Fibroblast of lung (primary cell): Measurements from ENCODE around the gene TMUB1. TPM values are rescaled to one million over a fixed set of nuclear protein-coding genes. Genes with fewer than 3 reads are reported as not detected.

Source experiments
- DNase-seq, 2 donors: peaks; one replicate each; pipeline versions ENCODE4 v3.0.0 to v3.0.0-alpha.2; 2010; ENCODE audit warnings: low read depth in 2 of 2
- H2AFZ ChIP-seq: 2 replicates; pipeline ENCODE4 v1.5.1; 2012; ENCODE audit warnings: low read length, control low read depth, inconsistent platforms
- H3K27ac ChIP-seq: 2 replicates; pipeline ENCODE4 v1.5.1; 2011; ENCODE audit warnings: low read length, control low read depth; ENCODE audit not compliant: insufficient read depth
- H3K27me3 ChIP-seq: 2 replicates; pipeline ENCODE4 v1.5.1; 2011; ENCODE audit warnings: mild to moderate bottlenecking, low read length; ENCODE audit not compliant: control insufficient read depth, insufficient read depth
- H3K36me3 ChIP-seq: 2 replicates; pipeline ENCODE4 v1.5.1; 2011; ENCODE audit warnings: low read length; ENCODE audit not compliant: control insufficient read depth, insufficient read depth
- H3K4me1 ChIP-seq: 2 replicates; pipeline ENCODE4 v1.5.1; 2011; ENCODE audit warnings: low read length; ENCODE audit not compliant: control insufficient read depth, insufficient read depth; ENCODE audit errors: extremely low read depth
- H3K4me2 ChIP-seq: 2 replicates; pipeline ENCODE4 v1.5.1; 2011; ENCODE audit warnings: low read length, control low read depth; ENCODE audit not compliant: insufficient read depth; ENCODE audit errors: extremely low read depth
- H3K4me3 ChIP-seq, 4 experiments: fragments of 200-600 bp in 1 of 4; sonication (generic) in 1 of 4; replicated peaks in 1 of 4; 2 replicates each; pipeline ENCODE4 v1.5.1; 2011 to 2016; ENCODE audit warnings: low read length in 4 of 4, low read depth in 3 of 4, mild to moderate bottlenecking in 3 of 4, control low read depth in 2 of 4, inconsistent platforms in 1 of 4, mixed read lengths in 1 of 4; ENCODE audit not compliant: insufficient read depth in 1 of 4; ENCODE audit errors: control extremely low read depth in 1 of 4
- H3K79me2 ChIP-seq: 2 replicates; pipeline ENCODE4 v1.5.1; 2012; ENCODE audit warnings: mild to moderate bottlenecking, low read length, inconsistent platforms; ENCODE audit not compliant: control insufficient read depth, insufficient read depth
- H3K9ac ChIP-seq: 2 replicates; pipeline ENCODE4 v1.5.1; 2011; ENCODE audit warnings: mild to moderate bottlenecking, low read length, control low read depth; ENCODE audit not compliant: insufficient read depth
- H3K9me3 ChIP-seq: 2 replicates; pipeline ENCODE4 v1.5.1; 2012; ENCODE audit warnings: low read depth, low read length; ENCODE audit not compliant: control insufficient read depth, insufficient read depth
- H4K20me1 ChIP-seq: 2 replicates; pipeline ENCODE4 v1.5.1; 2011; ENCODE audit warnings: low read length; ENCODE audit not compliant: control insufficient read depth, insufficient read depth; ENCODE audit errors: extremely low read depth
- CTCF ChIP-seq, 2 donors: IDR thresholded peaks in 1 of 2; conservative IDR thresholded peaks in 1 of 2; 1 replicate in 1 of 2; 2 replicates in 1 of 2; pipeline ENCODE4 v1.5.1; 2011 to 2012; ENCODE audit warnings: low read length in 2 of 2, control low read depth in 1 of 2, inconsistent platforms in 1 of 2, low read depth in 1 of 2, mild to moderate bottlenecking in 1 of 2
- EZH2 ChIP-seq: IDR thresholded peaks from 2 replicates; pipeline ENCODE4 v1.5.1; 2012; ENCODE audit warnings: low read length, control low read depth, mild to moderate bottlenecking; ENCODE audit errors: missing control alignments
- polyA plus RNA-seq, 2 donors: library from polyadenylated mRNA; depleted of rRNA in 1 of 2; stranded (reverse) in 1 of 2; unstranded in 1 of 2; fragments of >200 nt; gene quantifications; 2 replicates each; pipeline ENCODE4 v1.2.1, GENCODE V29; 2011 to 2012; ENCODE audit warnings: missing spikeins in 1 of 2
- total RNA-seq: library from RNA; depleted of rRNA; stranded (reverse); fragments of >200 nt; gene quantifications from 2 replicates; pipeline ENCODE4 v1.2.1, GENCODE V29; 2014

The TMUB1 gene
- total and polyA plus RNA-seq, 2 donors (not counting 1 experiment from before 2014, with no cell fraction given): 11.9 to 20.3 TPM

- Histone ChIP-seq H3K27me3 (no peaks in the 10 kb centered on the region), H3K4me1 (peaks cover 21% of the 10 kb centered on the region), H3K79me2 (peaks cover 26% of the 10 kb centered on the region), H3K9me3 (no peaks in the 10 kb centered on the region), H2AFZ (peak within 1 kb of the TSS; percentile 61), H4K20me1 (no peaks in the 10 kb centered on the region), H3K4me2 (peak within 1 kb of the TSS; percentile 85), H3K27ac (peak within 1 kb of the TSS; percentile 93), H3K9ac (peak within 1 kb of the TSS; percentile 54), H3K36me3 (peaks cover 1% of the 10 kb centered on the region), H3K4me3 (peak within 1 kb of the TSS; percentile 61 to 89 (median 78))
- no peak for DNase-seq
- TF ChIP-seq CTCF (conservative IDR thresholded peaks at IDR 0.05 in 1 of 2, IDR thresholded peaks at IDR 0.05 in 1 of 2; ENCODE audit: low read depth in 1 of 2, low read length in 2 of 2) (no peak), EZH2 (no peak)
These were observed 25.7 kb downstream of the TMUB1 start, which contains the start of gene CDK5 for GRCh38 chr7:151057506-151057988. Gene CDK5 (minus strand): TSS chr7:151057897. CDS start chr7:151057848, 49 bp downstream.

DNA sequence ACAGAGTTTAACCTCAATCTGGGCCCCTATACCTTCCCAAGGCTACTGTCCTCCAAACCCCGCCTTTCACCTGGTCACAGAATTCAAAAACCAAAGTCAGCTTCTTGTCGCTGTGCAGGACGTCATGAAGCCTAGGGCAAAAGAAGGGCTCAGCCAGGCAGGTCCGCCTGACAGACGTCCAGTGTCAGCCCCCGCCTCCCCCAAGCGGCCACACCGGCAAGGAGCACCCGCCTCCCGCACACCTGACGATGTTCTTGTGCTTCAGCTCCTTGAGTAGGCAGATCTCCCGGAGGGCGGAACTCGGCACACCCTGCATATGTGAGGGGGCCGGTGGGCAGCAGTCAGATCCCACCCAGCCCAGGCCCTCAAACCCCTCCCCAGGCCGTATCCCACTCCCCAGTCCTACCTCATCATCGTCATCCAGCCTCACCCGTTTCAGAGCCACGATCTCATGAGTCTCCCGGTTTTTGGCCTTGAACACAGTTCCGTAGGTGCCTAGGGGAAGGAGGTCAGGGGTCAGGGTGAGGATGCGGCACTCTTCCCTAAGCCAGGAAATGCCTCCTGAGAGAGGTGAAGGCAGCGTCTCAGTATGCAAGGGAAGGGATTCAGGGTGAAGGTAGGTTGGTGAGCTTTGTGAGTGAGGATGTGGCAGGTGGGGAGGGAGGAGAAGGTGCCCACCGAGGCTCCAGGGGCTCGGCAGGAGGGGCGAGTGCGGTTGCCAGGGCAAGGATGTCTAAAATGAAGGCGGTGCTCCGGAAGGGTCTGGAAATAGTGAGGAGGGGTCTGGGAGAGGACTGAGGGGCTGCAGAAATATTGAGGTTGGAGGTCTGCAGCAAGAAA is 26.4 kb downstream of the TMUB1 start:
- no peak overlapping the region for H3K9ac ChIP-seq
- H3K27ac ChIP-seq: no peak overlapping the region
- no peaks in the 10 kb centered on the region for H3K27me3 ChIP-seq

More for the DNA sequence above, 26.4 kb downstream of the TMUB1 start:
- DNase-seq: no peak
- peaks cover 17% of the 10 kb centered on the region for H3K4me1 ChIP-seq
- H4K20me1 ChIP-seq: no peaks in the 10 kb centered on the region
- H3K4me2 ChIP-seq: peak overlapping the region; percentile 85
- no peak overlapping the region for H2AFZ ChIP-seq
- no peaks in the 10 kb centered on the region for H3K9me3 ChIP-seq
- no peaks in the 10 kb centered on the region for H3K36me3 ChIP-seq
- H3K4me3 ChIP-seq: peak overlapping the region; percentile 61 to 89 (median 78)
- H3K79me2 ChIP-seq: peaks cover 21% of the 10 kb centered on the region
- TF ChIP-seq CTCF (conservative IDR thresholded peaks at IDR 0.05 in 1 of 2, IDR thresholded peaks at IDR 0.05 in 1 of 2; ENCODE audit: low read depth in 1 of 2, low read length in 2 of 2): no peak
- TF ChIP-seq EZH2: no peak
